Endothelial cell of umbilical vein (primary cell): Measurements from ENCODE around the gene TAF3. TPM values are rescaled to one million over a fixed set of nuclear protein-coding genes. Genes with fewer than 3 reads are reported as not detected.
A peak's percentile ranks its signal among the peaks of the same experiment; 100 is the strongest.

Source experiments
- BruUV-seq: library from RNA; stranded (reverse); fragments of 400-500 nt; replicated peaks from 2 replicates; lab custom pipeline; 2021; lab: Mats Ljungman, UMichigan
- CTCF ChIA-PET: fragments of 300-600, 350-600 bp; sonication (Branson Sonifier 250); formaldehyde crosslinking; loops from one replicate; lab custom pipeline; 2021; ENCODE audit warnings: antibody characterized with exemption, inconsistent platforms; lab: Charles Lee
- POLR2A ChIA-PET: fragments of 300-600, 350-600 bp; sonication (Branson Sonifier 250); formaldehyde crosslinking; loops from one replicate; lab custom pipeline; 2021; ENCODE audit warnings: antibody characterized with exemption, inconsistent platforms; lab: Charles Lee
- DNase-seq: peaks from one replicate; pipeline ENCODE4 v3.0.0-alpha.2; 2011; ENCODE audit warnings: low read depth, low spot score
- FAIRE-seq: peaks from 2 replicates; lab custom pipeline; 2011; peaks lifted over from hg19 to GRCh38; lab: Jason Lieb, UNC
- H2AFZ ChIP-seq: 2 replicates; pipeline ENCODE4 v1.6.0; 2012; ENCODE audit warnings: low read depth, low read length, control low read depth, inconsistent platforms
- H3K27ac ChIP-seq: 2 replicates; pipeline ENCODE4 v1.5.1; 2011; ENCODE audit warnings: low read depth, mild to moderate bottlenecking, control low read depth, low read length, moderate library complexity; ENCODE audit not compliant: insufficient read depth
- H3K27me3 ChIP-seq, 2 experiments: 2 replicates each; pipeline versions ENCODE4 v1.6.0 to v1.6.1; 2011; ENCODE audit warnings: low read length in 2 of 2, mixed read lengths in 1 of 2; ENCODE audit not compliant: control insufficient read depth in 2 of 2, insufficient read depth in 2 of 2
- H3K36me3 ChIP-seq, 2 experiments: 2 replicates in 1 of 2; 3 replicates in 1 of 2; pipeline ENCODE4 v1.5.1; 2011; ENCODE audit warnings: low read length in 2 of 2, mild to moderate bottlenecking in 1 of 2, moderate library complexity in 1 of 2; ENCODE audit not compliant: control insufficient read depth in 2 of 2, insufficient read depth in 2 of 2; ENCODE audit errors: extremely low read depth in 1 of 2
- H3K4me1 ChIP-seq: 3 replicates; pipeline ENCODE4 v1.5.1; 2011; ENCODE audit warnings: mild to moderate bottlenecking, low read length; ENCODE audit not compliant: control insufficient read depth, insufficient read depth; ENCODE audit errors: extremely low read depth
- H3K4me2 ChIP-seq: 2 replicates; pipeline ENCODE4 v1.6.1; 2011; ENCODE audit warnings: low read length, control low read depth, mixed read lengths; ENCODE audit not compliant: insufficient read depth
- H3K4me3 ChIP-seq, 3 experiments: fragments of 200-600 bp in 1 of 3; sonication (generic), shearing (Covaris generic) in 1 of 3; replicated peaks in 1 of 3; 2 replicates each; pipeline ENCODE4 v1.5.1; 2011 to 2016; ENCODE audit warnings: control low read depth in 3 of 3, low read length in 3 of 3, mild to moderate bottlenecking in 2 of 3, inconsistent platforms in 1 of 3, low read depth in 1 of 3, moderate library complexity in 1 of 3; ENCODE audit not compliant: insufficient read depth in 1 of 3
- H3K79me2 ChIP-seq: 2 replicates; pipeline ENCODE4 v1.6.0; 2012; ENCODE audit warnings: low read length, inconsistent platforms; ENCODE audit not compliant: control insufficient read depth, insufficient read depth
- H3K9ac ChIP-seq: replicated peaks from 2 replicates; pipeline ENCODE3; 2011; ENCODE audit warnings: low read length, control low read depth; ENCODE audit not compliant: insufficient read depth; ENCODE audit errors: extremely low read depth
- H3K9me1 ChIP-seq: replicated peaks from 3 replicates; pipeline ENCODE4 v1.6.0; 2011; ENCODE audit warnings: mild to moderate bottlenecking, low read length; ENCODE audit not compliant: control insufficient read depth, insufficient read depth; ENCODE audit errors: extremely low read depth
- H3K9me3 ChIP-seq: replicated peaks from 2 replicates; pipeline ENCODE4 v1.5.1; 2012; ENCODE audit warnings: low read length, inconsistent platforms; ENCODE audit not compliant: control insufficient read depth, insufficient read depth
- H4K20me1 ChIP-seq: replicated peaks from 2 replicates; pipeline ENCODE3; 2011; ENCODE audit warnings: mild to moderate bottlenecking, low read length; ENCODE audit not compliant: control insufficient read depth, insufficient read depth; ENCODE audit errors: extremely low read depth
- EZH2 ChIP-seq: IDR thresholded peaks from 2 replicates; pipeline ENCODE4 v1.6.1; 2012; ENCODE audit warnings: borderline replicate concordance, low read depth, mild to moderate bottlenecking, moderate library complexity, low read length, inconsistent platforms; ENCODE audit not compliant: severe bottlenecking
- FOS ChIP-seq: IDR thresholded peaks from 2 replicates; pipeline ENCODE4 v1.6.1; 2011; ENCODE audit warnings: mild to moderate bottlenecking, low read length, moderate library complexity, borderline replicate concordance; ENCODE audit not compliant: insufficient read depth
- GATA2 ChIP-seq: IDR thresholded peaks from 2 replicates; pipeline ENCODE4 v1.7.0; 2011; ENCODE audit warnings: low read depth, mild to moderate bottlenecking, moderate library complexity, mixed read lengths, low read length; ENCODE audit not compliant: insufficient read length, insufficient read depth
- JUN ChIP-seq: IDR thresholded peaks from 2 replicates; pipeline ENCODE4 v1.6.1; 2011; ENCODE audit warnings: borderline replicate concordance, low read depth; ENCODE audit not compliant: insufficient read length, insufficient read depth
- MYC ChIP-seq: IDR thresholded peaks from one replicate; pipeline ENCODE4 v1.6.1; 2011; ENCODE audit warnings: mild to moderate bottlenecking, low read depth, low read length
- POLR2A ChIP-seq: IDR thresholded peaks from 2 replicates; pipeline ENCODE4 v1.6.1; 2012; ENCODE audit warnings: low read depth, mild to moderate bottlenecking, control low read depth, low read length
- POLR2AphosphoS5 ChIP-seq: IDR thresholded peaks from 2 replicates; pipeline ENCODE4 v1.6.1; 2012; ENCODE audit warnings: low read depth, mild to moderate bottlenecking, control low read depth, low read length, moderate library complexity; ENCODE audit not compliant: insufficient read depth
- dilution Hi-C: fragments of 300-500 bp; cut with MboI; formaldehyde crosslinking; loops from one replicate; pipeline ENCODE4 v1.15.0; 2019; ENCODE audit warnings: low sequenced_read_pairs; ENCODE audit not compliant: extremely low pct_ligation_motif_present
- intact Hi-C: fragments of 100-400 bp; cut with micrococcal nuclease; formaldehyde crosslinking; loops from one replicate; pipeline ENCODE4 v1.10.0; 2022
- polyA plus RNA-seq, 4 experiments: library from polyadenylated mRNA; depleted of rRNA in 3 of 4; stranded (reverse) in 3 of 4; unstranded in 1 of 4; fragments of >200 nt; gene quantifications; 2 replicates each; pipeline versions ENCODE4 v1.2.1 to v1.2.3, GENCODE V29; 2011 to 2012; ENCODE audit warnings: missing spikeins in 1 of 4
- total RNA-seq: library from RNA; stranded (reverse); gene quantifications from 2 replicates; pipeline ENCODE4 v1.2.3, GENCODE V29; 2021
- TF ChIP-seq, protein P1 (sequence below): IDR thresholded peaks from 2 replicates; pipeline ENCODE4 v1.6.1; 2011; ENCODE audit not compliant: insufficient read depth, insufficient read length
- TF ChIP-seq, protein P2 (sequence below), 2 donors: IDR thresholded peaks; 1 replicate in 1 of 2; 2 replicates in 1 of 2; pipeline ENCODE4 v1.5.1; 2011; ENCODE audit warnings: low read length in 2 of 2, mild to moderate bottlenecking in 2 of 2, moderate library complexity in 2 of 2, control low read depth in 1 of 2, inconsistent platforms in 1 of 2, low read depth in 1 of 2; ENCODE audit not compliant: insufficient read depth in 1 of 2; ENCODE audit errors: extremely low read depth in 1 of 2

Gene TAF3
- total and polyA plus RNA-seq, 2 donors (not counting 3 experiments of a cell fraction or from before 2014, with no cell fraction given), result 2.4 to 10.5 TPM

DNA sequence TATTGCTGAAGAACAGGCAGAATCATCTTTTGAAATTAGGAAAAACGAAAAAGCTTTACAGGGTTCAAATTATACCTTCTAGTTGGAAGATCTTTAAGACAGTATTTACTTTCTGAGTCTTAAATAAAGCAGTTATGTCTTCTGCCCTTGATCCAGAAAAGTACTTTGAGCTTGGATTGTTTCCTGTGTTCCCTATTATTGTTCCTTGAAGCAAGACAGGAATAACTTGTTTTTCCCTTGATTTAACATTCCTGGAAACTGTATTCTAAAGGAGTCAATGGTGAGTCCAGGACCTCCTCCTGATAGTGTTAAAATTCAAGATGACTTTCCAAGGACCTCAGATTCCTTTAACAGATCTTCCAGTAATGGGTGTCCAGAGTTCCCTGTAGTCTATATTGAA, 161.9 kb downstream of the TAF3 start:
- no peak overlapping the region for H3K27ac ChIP-seq
- TF ChIP-seq POLR2AphosphoS5 (no peak), FOS (no peak)
- FAIRE-seq (peak; percentile 64), DNase-seq (peak; percentile 31)
- no peaks in the 10 kb centered on the region for H4K20me1 ChIP-seq
- dilution Hi-C loops, result no loop called here
- no peak overlapping the region for H2AFZ ChIP-seq
- H3K9me3 ChIP-seq, result no peaks in the 10 kb centered on the region
- ChIA-PET POLR2A (no interaction called here), CTCF (interaction anchor here (0.7 kb wide), 1 partner anchor 9 kb away, joined by 3 read pairs; no protein-coding TSS in a partner anchor)
- H3K27me3 ChIP-seq, result no peaks in the 10 kb centered on the region
- intact Hi-C loops, result no loop called here
- H3K4me2 ChIP-seq, result no peak overlapping the region
- no peaks in the 10 kb centered on the region for H3K9me1 ChIP-seq
- H3K4me3 ChIP-seq, result no peak overlapping the region
- H3K36me3 ChIP-seq, result no peaks in the 10 kb centered on the region
- no peaks in the 10 kb centered on the region for H3K4me1 ChIP-seq
- H3K9ac ChIP-seq, result no peak overlapping the region
- BruUV-seq, result no TSS peak
- no peaks in the 10 kb centered on the region for H3K79me2 ChIP-seq

DNA sequence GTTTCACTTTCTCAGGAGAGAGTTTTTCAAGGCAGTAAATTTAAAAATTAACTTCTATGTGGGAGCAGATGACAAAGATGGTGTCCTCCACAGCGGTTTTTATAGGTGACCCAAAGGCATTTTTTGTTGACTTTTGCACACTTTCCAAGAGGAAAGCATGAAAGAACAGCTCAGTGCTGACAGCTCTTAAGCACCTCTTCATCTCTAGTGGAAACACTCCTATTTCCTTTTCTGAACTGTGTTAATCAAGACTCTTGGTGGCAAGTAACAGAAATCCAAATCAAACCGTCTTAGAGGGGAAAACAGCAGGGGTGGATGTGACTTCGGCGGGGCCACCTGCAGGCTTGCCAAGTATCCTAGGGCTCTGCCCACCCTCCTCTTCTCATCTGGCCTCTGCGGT, 164.4 kb downstream of the TAF3 start:
- no TSS peak for BruUV-seq
- ChIA-PET POLR2A (no interaction called here), CTCF (no interaction called here)
- Histone ChIP-seq H4K20me1 (no peaks in the 10 kb centered on the region), H3K9me1 (no peaks in the 10 kb centered on the region), H3K27me3 (no peaks in the 10 kb centered on the region), H3K79me2 (no peaks in the 10 kb centered on the region), H3K27ac (no peak overlapping the region), H3K9ac (no peak overlapping the region), H3K4me1 (no peaks in the 10 kb centered on the region), H2AFZ (no peak overlapping the region), H3K36me3 (no peaks in the 10 kb centered on the region), H3K4me3 (no peak overlapping the region), H3K9me3 (no peaks in the 10 kb centered on the region), H3K4me2 (no peak overlapping the region)
- intact Hi-C loops, result no loop called here
- DNase-seq, result no peak
- TF ChIP-seq, protein P1, sequence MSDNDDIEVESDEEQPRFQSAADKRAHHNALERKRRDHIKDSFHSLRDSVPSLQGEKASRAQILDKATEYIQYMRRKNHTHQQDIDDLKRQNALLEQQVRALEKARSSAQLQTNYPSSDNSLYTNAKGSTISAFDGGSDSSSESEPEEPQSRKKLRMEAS, result no peak
- TF ChIP-seq, protein P2, sequence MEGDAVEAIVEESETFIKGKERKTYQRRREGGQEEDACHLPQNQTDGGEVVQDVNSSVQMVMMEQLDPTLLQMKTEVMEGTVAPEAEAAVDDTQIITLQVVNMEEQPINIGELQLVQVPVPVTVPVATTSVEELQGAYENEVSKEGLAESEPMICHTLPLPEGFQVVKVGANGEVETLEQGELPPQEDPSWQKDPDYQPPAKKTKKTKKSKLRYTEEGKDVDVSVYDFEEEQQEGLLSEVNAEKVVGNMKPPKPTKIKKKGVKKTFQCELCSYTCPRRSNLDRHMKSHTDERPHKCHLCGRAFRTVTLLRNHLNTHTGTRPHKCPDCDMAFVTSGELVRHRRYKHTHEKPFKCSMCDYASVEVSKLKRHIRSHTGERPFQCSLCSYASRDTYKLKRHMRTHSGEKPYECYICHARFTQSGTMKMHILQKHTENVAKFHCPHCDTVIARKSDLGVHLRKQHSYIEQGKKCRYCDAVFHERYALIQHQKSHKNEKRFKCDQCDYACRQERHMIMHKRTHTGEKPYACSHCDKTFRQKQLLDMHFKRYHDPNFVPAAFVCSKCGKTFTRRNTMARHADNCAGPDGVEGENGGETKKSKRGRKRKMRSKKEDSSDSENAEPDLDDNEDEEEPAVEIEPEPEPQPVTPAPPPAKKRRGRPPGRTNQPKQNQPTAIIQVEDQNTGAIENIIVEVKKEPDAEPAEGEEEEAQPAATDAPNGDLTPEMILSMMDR (IDR thresholded peaks at IDR 0.05; ENCODE audit: extremely low read depth in 1 of 2, insufficient read depth in 1 of 2, low read depth in 1 of 2, low read length in 2 of 2), result no peak
- no peak for TF ChIP-seq POLR2A
- TF ChIP-seq EZH2, result no peak
- TF ChIP-seq FOS, result no peak
- no peak for TF ChIP-seq MYC
- TF ChIP-seq GATA2, result no peak
- TF ChIP-seq POLR2AphosphoS5, result no peak
- TF ChIP-seq JUN, result no peak
- dilution Hi-C loops, result no loop called here
- no peak for FAIRE-seq
